Activated T-cell treated with anti-CD3 and anti-CD28 coated beads for 4 hours (primary cell): ENCODE results near the gene ACTN3.
A peak's percentile ranks its signal among the peaks of the same experiment; 100 is the strongest.
"Not testable (repeated sequence)": the region's sequence is repeated elsewhere in the genome, so short reads cannot be mapped to it uniquely, and the experiment has no call there.

ENCODE experiments used
- DNase-seq: peaks from one replicate; pipeline ENCODE4 v3.0.0-alpha.2; 2020

Gene ACTN3

GRCh38 chr11:66546368-66546965, at the start of gene ACTN3:
TSS of gene ACTN3 (plus strand) at chr11:66546903. CDS start at chr11:66546938, 35 bp downstream.
- DNase-seq = no peak

GRCh38 chr11:66497206-66497605, 49.5 kb upstream of the ACTN3 start:
- DNase-seq = no peak

- DNase-seq = no peak
Measured at GRCh38 chr11:66498506-66498905, 48.2 kb upstream of the ACTN3 start.

- no peak for DNase-seq
Measured at GRCh38 chr11:66505276-66505816, 41.4 kb upstream of the ACTN3 start.

- no peak for DNase-seq
Measured at GRCh38 chr11:66509131-66509561, 37.6 kb upstream of the ACTN3 start.

GRCh38 chr11:66510271-66510989, 36.3 kb upstream of the ACTN3 start, which contains the start of gene BBS1:
TSS of gene BBS1 (plus strand) at chr11:66510635. CDS start at chr11:66510660, 25 bp downstream.
- DNase-seq = peak; percentile 79

- DNase-seq = no peak
Measured at GRCh38 chr11:66510990-66511339, 35.7 kb upstream of the ACTN3 start.

GRCh38 chr11:66523611-66524010, 23.1 kb upstream of the ACTN3 start:
- DNase-seq = no peak

- DNase-seq = no peak
Measured at GRCh38 chr11:66524304-66525040, 22.2 kb upstream of the ACTN3 start.

- DNase-seq = no peak
Measured at GRCh38 chr11:66529069-66529468, 17.6 kb upstream of the ACTN3 start.

GRCh38 chr11:66529655-66530054, 17.0 kb upstream of the ACTN3 start:
- no peak for DNase-seq

- no peak for DNase-seq
Measured at GRCh38 chr11:66530927-66531709, 15.6 kb upstream of the ACTN3 start.

- DNase-seq = no peak
Measured at GRCh38 chr11:66531841-66532240, 14.9 kb upstream of the ACTN3 start.

- DNase-seq = no peak
Measured at GRCh38 chr11:66532784-66533183, 13.9 kb upstream of the ACTN3 start.

- DNase-seq = no peak
Measured at GRCh38 chr11:66539170-66539869, 7.4 kb upstream of the ACTN3 start.

- DNase-seq = no peak
Measured at GRCh38 chr11:66539870-66540213, 6.9 kb upstream of the ACTN3 start.

- DNase-seq = not testable (repeated sequence)
Measured at GRCh38 chr11:66540598-66540997, 6.1 kb upstream of the ACTN3 start.

- DNase-seq = no peak
Measured at GRCh38 chr11:66541892-66542291, 4.8 kb upstream of the ACTN3 start.

- DNase-seq = no peak
Measured at GRCh38 chr11:66542362-66542761, 4.3 kb upstream of the ACTN3 start.

GRCh38 chr11:66543263-66544107, 3.2 kb upstream of the ACTN3 start:
- peak; percentile 9 for DNase-seq

- not testable (repeated sequence) for DNase-seq
Measured at GRCh38 chr11:66544952-66545351, 1.8 kb upstream of the ACTN3 start.
